Activated CD4-positive, alpha-beta T cell treated with anti-CD3 and anti-CD28 coated beads, Interleukin-2, amount 50 U/mL, for 1 hour (primary cell): ENCODE results near the gene ALCAM.
"Not testable (repeated sequence)": the region's sequence is repeated elsewhere in the genome, so short reads cannot be mapped to it uniquely, and the experiment has no call there.

ENCODE experiments used
- DNase-seq: peaks from one replicate; pipeline ENCODE4 v3.0.0-alpha.2; 2020

Gene ALCAM

DNA sequence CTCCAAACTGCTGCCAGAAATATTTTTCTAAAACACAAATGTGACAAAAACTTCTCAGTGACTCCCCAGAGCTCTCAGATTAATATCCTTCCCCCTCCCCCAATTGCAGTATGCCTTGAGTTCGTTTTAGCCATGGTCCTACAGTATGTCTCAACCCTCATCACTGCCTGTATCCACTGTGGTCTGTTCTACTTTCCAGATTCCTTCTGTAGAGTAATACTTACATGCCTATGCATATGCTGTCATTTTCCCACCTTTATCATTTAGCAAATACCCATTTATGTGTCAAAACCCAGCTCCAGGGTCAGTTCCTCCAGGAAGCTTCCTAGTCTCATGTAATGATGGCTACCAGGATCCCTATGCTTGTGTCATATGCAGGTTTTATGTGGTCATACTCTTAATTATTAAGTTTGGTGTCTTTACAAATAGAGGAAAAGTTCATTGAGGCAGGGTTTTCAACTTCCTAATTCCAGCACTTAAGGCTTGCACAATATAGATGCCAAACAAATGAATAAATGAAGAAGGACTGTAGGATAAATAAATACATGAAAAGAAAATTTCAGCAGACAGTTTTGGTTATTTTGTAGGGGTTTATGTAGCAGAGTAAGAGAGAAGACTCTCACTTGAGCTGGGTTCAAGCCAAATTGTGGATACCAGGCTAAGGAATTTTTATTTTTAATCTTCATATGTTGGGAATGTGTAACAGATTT is 170.8 kb downstream of the ALCAM start:
- DNase-seq: no peak

DNA sequence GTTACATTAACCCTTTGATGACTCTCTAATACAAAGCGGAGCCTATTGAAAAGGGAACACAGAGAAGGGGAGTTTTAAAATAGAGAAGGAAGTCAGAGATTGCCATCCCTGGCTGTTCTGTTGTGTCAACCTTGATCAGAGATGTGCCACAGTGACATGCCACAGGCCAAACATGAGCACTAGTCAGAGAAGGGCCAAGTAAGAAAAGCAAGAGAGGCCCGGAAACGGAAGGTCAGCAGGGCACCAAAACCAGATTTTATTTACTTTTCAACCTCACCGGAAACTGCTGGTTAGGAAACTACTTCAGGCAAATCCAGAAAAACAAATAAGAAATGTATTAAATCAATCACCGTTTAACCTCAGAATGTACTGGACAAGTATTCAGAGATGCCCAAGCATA is 171.8 kb downstream of the ALCAM start:
- DNase-seq: no peak

DNA sequence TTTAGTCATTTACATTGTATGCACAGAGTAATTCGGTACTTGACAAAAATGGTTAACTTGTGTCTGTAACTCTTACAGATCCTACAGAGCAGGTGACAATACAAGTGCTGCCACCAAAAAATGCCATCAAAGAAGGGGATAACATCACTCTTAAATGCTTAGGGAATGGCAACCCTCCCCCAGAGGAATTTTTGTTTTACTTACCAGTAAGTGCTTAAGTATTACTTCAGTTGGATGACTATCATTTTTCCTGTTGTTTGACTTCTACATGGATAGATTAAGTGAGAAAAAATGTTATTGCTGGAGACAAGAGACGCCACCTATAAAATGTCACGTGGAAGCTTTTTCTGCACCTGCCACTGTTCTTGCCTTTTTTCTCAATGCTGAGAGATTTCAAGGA is 173.2 kb downstream of the ALCAM start:
- no peak for DNase-seq

DNA sequence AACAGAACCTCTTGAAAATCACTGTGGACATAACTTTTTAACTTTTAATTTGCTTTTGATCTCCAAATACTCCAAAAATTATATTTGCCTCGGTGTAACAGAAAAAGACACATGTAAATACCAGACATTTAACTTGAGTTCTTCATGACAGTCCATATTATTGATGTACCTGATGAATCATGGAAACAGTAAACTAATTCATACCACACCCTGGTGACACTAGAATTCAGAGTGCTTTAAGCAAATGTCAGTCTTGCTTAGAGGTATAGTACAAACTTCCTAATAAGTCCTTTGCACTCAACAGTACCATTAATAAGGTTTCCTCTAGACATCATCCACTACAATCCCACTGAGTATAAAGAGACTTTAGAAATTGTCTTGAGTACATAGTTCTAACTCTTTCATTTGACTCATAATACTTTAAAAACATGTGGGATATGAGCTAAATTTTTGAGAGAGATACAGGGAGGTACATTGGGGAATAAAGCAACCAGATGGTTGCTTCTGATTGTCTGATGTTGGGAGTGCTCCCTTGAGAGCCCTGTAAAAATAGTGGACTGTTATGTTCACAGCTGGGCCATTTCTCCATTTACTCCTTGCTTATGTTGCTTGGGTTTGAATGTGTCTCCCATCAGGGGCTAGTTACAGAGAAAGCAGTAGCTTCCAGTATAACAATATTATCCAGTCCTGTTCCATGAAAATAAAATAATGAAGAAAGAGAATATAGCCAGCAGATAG is 175.7 kb downstream of the ALCAM start:
- DNase-seq: no peak

DNA sequence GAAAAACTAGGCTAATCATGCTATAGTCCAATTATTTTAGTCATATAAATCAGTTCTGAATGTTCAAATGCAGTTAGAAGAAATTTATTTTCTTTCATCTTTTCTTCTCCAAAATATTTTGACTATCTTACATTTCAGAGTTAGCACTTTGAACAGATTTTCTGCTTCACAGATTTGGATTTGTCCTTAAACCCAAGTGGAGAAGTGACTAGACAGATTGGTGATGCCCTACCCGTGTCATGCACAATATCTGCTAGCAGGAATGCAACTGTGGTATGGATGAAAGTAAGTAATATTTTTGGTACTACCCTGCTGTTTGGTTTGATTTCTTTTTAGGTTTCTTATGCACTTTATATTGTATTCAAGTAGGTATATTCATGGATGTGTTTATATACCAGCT is 178.3 kb downstream of the ALCAM start:
- no peak for DNase-seq

DNA sequence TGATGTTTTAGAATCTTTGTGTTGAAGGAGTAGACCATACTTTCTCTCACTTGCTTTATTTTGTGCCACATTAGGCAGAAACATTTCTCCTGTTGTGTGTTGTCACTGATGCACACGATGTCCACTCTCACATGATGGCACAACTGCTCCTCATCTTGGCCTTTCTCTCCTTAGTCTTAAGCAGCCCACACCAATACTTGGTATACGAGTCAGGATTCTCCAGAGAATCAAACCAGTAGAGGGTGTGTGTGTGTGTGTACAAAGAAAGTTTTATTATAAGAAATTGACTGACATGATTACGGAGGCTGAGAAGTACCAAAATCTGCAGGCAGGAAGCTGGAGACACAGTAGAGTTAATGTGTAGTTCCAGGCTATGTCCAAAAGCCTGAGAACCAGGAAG is 187.1 kb downstream of the ALCAM start:
- no peak for DNase-seq

DNA sequence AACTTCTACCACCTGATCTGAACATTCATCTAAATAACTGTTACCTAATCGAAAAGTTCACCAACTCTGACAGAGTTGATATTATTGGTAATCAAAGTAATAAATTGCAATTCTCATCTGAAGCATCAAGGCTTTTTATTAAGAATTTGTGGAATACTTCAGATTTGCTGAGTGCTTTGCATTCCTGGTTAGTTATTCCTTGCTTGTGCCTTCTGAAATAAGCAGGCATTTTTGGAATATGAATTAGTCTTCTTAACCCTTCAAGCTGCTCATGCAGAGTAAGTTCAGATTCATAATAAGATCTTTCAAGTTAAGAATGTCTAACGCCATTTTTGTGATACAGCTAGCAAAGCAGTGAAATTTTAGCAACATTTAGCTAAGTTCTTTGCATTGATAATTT is 188.5 kb downstream of the ALCAM start:
- no peak for DNase-seq

DNA sequence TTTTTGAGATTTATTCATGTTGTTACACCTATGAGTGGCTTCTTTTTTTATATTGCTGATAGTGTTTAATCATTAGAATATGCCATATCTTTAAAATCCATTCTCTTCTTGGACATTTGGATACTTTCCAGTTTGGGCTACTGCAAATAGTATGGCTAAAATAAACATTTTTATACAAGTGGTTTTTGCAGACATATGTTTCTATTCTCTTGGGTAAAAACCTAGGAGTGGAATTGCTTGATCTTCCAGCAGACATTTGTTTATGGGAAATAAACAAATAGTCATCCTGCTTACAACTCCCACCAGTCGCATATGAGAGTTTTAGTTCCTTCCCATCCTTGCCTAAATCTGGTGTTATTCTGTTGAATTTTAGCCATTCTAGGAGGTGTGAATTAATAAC is 193.1 kb downstream of the ALCAM start:
- no peak for DNase-seq

DNA sequence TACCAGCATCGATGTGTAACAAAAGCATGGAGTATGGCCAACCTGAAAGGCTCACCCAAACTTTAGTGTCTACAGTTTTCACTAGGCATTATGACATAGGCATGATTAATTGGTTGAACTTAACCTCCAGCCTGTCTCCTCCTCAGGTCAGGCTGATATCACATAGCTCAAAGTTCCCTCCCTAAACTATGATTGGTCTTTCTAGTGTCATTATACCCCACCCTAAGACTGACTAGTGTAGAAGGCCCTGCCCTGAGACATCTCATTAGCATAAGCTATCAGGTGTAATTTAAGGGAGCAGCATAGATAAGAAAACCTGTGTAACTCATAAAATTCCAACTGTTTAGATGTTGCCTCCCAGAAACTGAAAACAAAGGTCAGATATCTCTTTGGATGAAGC is 195.2 kb downstream of the ALCAM start:
- DNase-seq: no peak

DNA sequence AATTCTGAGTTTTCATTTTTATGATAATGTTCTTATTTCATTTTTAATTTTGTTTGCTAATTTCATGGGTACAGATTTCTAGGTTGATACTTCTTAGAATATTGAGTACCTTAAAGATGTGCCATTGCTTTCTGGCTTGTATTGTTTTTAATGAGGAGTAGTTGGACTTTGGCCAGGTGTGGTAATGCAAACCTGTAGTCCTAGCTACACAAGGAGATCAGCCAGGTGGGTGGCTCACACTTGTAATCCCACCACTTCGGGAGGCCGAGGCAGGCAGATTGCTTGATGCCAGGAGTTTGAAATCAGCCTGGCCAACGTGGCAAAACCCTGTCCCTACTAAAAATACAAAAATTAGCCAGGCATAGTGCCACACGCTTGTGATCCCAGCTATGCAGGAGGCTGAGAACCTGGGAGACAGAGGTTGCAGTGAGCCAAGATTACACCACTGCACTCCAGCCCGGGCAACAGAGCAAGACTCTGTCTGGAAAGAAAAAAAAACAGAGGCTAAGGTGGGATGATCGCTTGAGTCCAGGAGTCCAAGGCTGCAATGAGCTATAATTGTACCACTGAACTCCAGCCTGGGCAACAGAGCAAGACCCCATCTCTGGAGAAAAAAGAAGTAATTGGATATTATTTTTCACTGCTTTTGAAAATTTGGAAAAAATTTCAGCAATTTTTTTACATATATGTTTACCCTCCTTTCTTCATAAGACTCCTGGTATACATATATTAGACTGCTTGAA is 198.0 kb downstream of the ALCAM start:
- no peak for DNase-seq

DNA sequence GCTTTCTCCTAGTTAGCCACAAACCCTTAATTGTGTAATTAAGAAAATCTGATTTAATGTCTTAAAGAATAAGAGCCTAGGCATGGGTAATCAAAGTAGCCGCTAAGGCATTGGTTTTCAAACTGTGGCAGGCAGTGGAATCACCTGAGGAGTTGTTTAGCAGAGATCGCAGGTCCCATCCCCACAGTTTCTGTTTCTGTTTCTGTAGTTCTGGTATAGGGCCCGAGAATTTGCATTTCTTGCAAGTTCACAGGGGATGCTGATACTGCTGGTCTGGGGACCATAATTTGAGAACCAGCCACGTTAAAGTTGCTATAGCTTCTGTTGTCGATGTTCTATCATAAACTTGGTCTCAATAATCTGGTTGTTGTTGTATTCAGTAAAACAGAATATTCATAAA is 204.3 kb downstream of the ALCAM start:
- no peak for DNase-seq

DNA sequence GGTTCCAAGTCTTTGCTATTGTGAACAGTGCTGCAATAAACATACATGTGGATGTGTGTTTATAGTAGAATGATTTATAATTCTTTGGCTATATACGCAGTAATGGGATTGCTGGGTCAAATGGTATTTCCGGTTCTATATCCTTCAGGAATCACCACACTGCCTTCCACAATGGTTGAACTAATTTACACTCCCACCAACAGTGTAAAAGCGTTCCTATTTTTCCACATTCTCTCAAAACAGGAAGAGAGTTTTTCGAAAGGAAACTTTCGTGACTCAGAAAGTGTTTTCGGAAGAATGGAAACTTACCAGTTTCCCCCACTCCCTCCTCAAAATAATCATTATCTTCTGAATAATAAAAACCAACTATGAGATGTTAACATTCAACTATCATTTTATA is 205.8 kb downstream of the ALCAM start:
- DNase-seq: no peak

DNA sequence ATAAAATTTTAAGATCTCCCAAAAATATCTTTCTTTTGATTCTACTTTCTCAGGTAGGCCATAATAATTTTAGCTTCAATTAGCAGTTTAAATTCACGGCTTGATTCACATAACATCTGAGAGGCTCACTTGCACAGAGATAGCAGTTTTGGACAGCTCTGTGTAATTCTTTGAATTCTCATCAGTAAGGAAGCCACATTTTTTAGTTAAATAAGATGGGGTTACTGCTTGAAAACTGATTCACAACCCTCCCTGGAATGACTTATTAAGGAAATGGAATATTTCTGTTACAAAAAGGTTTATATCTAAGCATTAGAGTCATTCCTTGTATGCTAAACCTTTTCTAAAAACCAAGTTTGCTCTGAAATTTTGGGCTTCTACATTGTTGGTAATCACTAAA is 212.7 kb downstream of the ALCAM start:
- no peak for DNase-seq

DNA sequence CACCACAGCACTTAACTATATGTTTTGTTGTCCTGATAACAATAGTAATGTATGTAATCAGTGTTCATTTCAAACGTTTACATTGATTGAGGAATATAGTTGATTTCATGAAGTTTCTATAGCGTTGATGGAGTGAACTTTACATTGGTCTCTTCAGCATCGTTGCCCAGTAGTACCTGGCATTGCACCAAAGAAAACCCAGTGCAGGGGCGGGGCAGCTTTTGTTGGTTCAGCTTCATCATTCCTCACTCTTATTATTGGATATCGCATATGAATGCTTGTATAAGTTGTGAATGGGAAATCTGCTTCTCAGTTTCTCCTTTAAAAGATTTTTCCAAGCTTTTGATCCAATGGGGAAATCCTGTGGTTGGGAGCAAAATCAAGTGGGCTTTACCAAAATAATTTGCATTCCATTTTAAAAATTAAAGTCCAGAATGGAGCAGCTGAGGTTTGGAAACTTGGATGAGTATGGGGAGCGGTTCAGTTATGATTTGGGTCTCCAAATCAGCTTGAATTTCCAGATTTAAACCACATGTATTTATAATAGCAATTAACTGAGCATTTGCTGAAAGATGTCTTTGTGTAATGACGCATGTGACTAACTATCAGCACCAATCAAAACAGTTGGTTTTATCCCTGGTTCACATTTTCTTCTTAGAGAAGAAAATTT is 213.7 kb downstream of the ALCAM start:
- DNase-seq: no peak

DNA sequence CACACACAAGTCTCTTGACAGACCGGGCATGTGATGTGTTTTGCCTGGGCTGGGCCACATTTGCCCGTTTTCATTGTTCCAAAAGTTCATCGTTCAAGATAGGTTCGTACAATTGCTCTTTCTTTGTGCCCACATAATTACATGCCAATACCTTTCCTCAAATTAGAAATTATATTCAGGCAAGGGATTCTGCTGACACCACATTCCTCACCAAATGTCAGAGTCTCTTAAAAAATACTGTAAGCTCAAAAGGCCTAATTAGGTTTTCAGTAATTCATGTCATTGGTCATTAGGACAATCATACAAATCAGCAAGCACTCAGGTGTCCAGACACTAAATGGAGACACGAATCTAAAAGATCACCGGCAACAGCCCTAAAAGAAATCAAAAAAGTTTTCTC is 215.3 kb downstream of the ALCAM start:
- DNase-seq: no peak

DNA sequence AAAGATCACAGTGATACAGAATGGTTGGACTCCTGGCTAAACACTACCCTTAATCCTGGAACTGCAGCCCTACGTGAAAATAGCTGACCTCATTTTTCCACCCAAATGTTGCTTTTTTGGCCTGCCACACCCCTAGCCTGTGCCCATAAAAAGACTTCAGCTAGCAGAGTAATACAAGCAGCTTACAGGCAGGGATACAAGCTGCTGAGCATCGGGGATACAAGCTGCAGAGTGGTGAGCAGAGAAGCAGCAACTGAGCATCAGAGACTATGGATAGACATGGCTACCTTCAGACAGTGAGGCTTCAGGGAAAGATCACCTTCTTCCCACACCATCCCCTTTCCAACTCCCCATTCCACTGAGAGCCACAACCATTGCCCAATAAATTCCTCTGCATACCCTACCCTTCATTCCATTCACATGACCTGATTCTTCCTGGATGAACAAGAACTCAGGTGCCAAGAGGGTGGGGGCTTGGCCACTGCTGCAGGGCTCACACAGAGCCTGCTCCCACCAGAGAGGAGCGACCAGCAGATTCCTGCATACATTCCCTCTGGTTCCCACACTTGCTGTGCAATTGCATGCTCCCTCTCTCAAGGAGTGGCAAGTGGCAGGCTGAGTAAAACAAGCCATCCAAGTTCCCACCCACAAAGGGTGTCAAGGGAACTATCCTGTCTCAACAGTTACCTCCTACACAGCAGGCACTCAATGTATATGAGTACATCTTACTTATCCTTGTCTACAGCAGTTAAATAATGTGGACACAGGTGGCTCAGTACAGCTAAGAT is 217.5 kb downstream of the ALCAM start:
- DNase-seq: no peak

DNA sequence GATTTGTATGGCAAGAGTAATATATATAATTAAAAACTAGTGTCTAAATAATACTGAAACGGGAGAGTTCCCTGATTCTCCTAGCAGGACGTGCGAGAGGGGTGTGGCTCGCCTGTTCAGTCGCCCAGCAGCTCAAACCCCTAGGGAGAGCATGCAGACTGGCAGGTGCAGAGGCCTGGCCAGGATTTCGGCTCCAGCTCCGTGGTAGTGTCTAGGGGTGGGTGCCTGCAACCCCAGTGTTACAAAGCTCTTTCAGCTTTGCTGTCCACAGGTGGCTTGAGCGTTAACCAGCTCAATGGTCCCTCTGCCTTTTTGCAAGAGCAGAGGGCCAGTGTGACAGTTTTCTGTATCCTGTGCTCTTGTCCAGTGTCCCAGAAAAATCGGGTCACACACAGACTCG is 226.6 kb downstream of the ALCAM start:
- no peak for DNase-seq

DNA sequence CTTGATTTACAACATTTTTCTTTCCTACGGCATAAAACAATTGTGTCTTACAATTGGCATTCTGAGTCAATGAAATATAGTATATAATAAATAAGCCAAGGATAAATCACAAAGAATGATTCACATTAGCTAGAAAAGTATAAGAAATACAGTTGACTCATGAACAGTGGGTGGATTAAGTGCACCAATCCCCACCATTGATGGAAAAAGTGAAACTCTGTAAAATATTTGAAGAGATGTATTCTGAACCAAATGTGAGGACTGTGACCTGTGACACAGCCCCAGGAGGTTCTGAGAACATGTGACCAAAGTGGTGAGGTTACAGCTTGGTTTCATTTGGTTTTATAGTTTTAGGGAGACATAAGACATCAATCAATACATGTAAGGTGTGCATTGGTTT is 227.5 kb downstream of the ALCAM start:
- no peak for DNase-seq

DNA sequence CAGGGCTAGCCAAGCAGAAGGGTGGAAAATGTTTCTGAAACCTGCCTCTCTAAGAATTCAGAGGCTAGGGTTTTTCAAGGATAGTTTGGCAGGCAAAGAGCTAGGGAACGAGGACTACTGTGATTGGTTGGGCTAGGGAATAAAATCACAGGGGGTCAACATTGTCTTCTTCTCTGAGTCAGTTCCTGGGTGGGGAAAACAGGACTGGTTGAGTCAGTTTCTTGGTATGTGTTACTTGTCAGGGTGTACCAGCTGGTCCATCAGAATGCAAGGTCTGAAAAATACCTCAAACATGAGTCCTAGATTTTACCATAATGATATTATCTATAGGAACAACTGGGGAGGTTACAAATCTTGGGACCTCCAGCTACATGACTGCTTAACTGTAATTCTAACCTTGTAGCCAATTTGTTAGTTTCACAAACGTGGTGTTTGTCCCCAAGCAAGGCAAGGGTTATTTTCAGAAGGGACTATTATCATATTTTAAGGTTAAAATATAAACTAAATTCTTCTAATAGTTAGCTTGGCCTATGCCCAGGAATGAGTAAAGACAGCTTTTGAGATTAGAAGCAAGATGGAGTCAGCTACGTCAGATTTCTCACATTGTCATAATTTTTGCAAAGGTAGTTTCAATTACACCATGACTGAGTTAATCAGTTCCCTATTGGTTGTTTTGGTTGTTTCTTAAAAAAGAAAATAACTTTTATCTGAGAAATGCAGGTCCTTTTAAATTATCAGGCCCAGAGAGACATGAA is 231.5 kb downstream of the ALCAM start:
- no peak for DNase-seq

DNA sequence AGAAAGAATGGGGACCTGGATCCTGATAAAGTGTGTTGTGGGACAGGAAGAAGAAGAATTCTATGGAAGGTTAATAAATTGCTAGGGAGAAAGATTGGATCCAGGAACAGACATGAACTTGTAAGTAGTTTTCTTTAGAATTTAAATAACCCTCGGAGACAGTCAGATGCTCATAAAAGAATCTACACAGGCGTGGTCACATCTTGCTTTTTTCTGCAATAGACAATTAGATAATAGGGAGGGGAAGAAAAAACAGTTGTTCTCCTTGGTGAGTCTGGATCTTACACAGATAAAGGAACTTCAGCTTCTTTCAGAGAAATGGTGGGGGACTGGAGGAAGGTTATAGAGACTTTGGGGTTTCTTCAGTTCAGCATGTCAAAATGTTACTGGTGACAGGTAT is 232.6 kb downstream of the ALCAM start:
- no peak for DNase-seq

DNA sequence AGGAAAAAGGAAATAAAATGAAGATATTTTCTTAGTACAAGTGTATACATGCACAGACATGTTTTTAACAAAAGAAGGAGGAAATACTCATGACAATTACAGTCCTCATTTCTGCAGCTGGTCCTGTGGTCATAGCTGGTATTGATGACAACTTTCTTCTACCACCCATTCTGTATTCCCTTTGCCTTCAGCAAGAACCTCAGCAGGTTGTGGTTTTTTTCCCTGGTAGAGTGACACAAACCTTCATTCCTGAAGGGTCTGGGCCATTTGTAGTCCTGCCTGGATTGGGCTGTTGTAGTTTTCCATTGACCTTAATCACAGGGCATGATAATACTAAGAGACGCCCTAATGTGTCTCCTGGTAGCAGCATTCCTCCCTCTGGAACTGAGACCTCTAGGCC is 235.0 kb downstream of the ALCAM start:
- DNase-seq: not testable (repeated sequence)

DNA sequence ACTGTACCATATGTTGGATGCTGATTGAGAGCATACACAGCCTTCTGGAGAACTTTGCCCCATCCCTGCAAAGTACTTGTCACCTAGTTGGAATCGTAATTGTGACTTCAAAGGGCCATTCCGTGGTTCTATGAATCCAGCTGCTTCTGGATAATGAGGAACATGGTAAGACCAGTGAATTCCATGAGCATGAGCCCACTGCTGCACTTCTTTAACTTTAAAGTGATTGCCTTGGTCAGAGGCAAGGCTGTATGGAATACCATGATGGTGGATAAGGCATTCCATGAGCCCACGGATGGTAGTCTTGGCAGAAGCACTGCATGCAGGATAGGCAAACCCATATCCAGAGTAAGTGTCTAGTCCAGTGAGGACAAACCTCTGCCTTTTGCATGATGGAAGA is 235.6 kb downstream of the ALCAM start:
- not testable (repeated sequence) for DNase-seq
